Body of pancreas (tissue), 4 donors: ENCODE measurements around the gene DNAH6.

Source experiments
- CTCF ChIP-seq, 7 experiments: fragments of 450-650 bp in 4 of 7; fragments of 200-600 bp in 3 of 7; sonication (generic) in 3 of 7; IDR thresholded peaks; one replicate each; pipeline ENCODE4 v1.5.1; 2016 to 2019; ENCODE audit warnings: antibody characterized with exemption in 7 of 7
- POLR2A ChIP-seq, 3 donors: fragments of 450-650 bp; IDR thresholded peaks; one replicate each; pipeline ENCODE4 v1.6.1; 2016; ENCODE audit warnings: antibody characterized with exemption in 3 of 3, mild to moderate bottlenecking in 2 of 3

GRCh38 chr2:84474176-84474575 is 42.1 kb upstream of the DNAH6 start:
- TF ChIP-seq CTCF (IDR thresholded peaks at IDR 0.05) (no peak), POLR2A (IDR thresholded peaks at IDR 0.05) (no peak)
